Spleen (tissue), 11 donors: ENCODE results near the gene RGS1. TPM values are rescaled to one million over a fixed set of nuclear protein-coding genes. Genes with fewer than 3 reads are reported as not detected.

Experiments
- DNase-seq: peaks from one replicate; pipeline ENCODE4 v3.0.0-alpha.2; 2020
- H3K27ac ChIP-seq, 8 donors: fragments of 200-600 bp; sonication (generic) in 7 of 8; 1 replicate in 4 of 8; 2 replicates in 4 of 8; pipeline versions ENCODE4 v1.5.0 to v1.8.0; 2016 to 2021; ENCODE audit warnings: inconsistent platforms in 4 of 8, mild to moderate bottlenecking in 4 of 8, moderate library complexity in 1 of 8
- H3K27me3 ChIP-seq, 7 donors: fragments of 200-600 bp; sonication (generic) in 6 of 7; replicated peaks in 1 of 7; 1 replicate in 4 of 7; 2 replicates in 3 of 7; pipeline versions ENCODE4 v1.5.0 to v1.8.0; 2016 to 2021; ENCODE audit warnings: inconsistent platforms in 3 of 7, mild to moderate bottlenecking in 1 of 7
- H3K36me3 ChIP-seq, 6 donors: fragments of 200-600 bp; sonication (generic) in 5 of 6; 1 replicate in 4 of 6; 2 replicates in 2 of 6; pipeline versions ENCODE4 v1.5.0 to v1.8.0; 2016 to 2021; ENCODE audit warnings: inconsistent platforms in 2 of 6
- H3K4me1 ChIP-seq, 6 donors: fragments of 200-600 bp; sonication (generic) in 5 of 6; 1 replicate in 3 of 6; 2 replicates in 3 of 6; pipeline versions ENCODE4 v1.5.0 to v1.8.0; 2016 to 2021; ENCODE audit warnings: inconsistent platforms in 3 of 6
- H3K4me3 ChIP-seq, 8 donors: fragments of 200-600 bp; sonication (generic) in 7 of 8; 1 replicate in 4 of 8; 2 replicates in 4 of 8; pipeline versions ENCODE4 v1.5.0 to v1.8.0; 2016 to 2021; ENCODE audit warnings: inconsistent platforms in 4 of 8, mild to moderate bottlenecking in 4 of 8, moderate library complexity in 2 of 8
- H3K9me3 ChIP-seq, 8 donors: fragments of 200-600 bp; sonication (generic) in 7 of 8; 1 replicate in 4 of 8; 2 replicates in 4 of 8; pipeline versions ENCODE4 v1.5.0 to v1.8.0; 2016 to 2021; ENCODE audit warnings: inconsistent platforms in 4 of 8
- POLR2A ChIP-seq, 3 donors: fragments of 450-650 bp; IDR thresholded peaks; one replicate each; pipeline ENCODE4 v1.5.1; 2017; ENCODE audit warnings: antibody characterized with exemption in 3 of 3, mild to moderate bottlenecking in 1 of 3
- POLR2AphosphoS5 ChIP-seq, 3 donors: sonication (generic); formaldehyde crosslinking; IDR thresholded peaks; one replicate each; pipeline ENCODE4 v1.5.1; 2017; ENCODE audit warnings: antibody characterized with exemption in 3 of 3
- WGBS, 5 donors: extraction: QIAGEN DNeasy Blood & Tissue Kit in 3 of 5; methylation state at CpG; one replicate each; pipeline versions ENCODE4 v1.1.5 to v1.1.7; 2013 to 2018; 5-methylcytosine and 5-hydroxymethylcytosine counted together
- intact Hi-C: fragments of 100-400 bp; cut with DNase I; formaldehyde crosslinking; loops from one replicate; pipeline ENCODE4 v1.15.0; 2023; ENCODE audit warnings: low total_unique reads
- polyA plus RNA-seq, 3 donors: library from polyadenylated mRNA; stranded (reverse); fragments of 200-250 nt; gene quantifications; one replicate each; pipeline ENCODE4 v1.2.1, GENCODE V29; 2013
- total RNA-seq, 7 donors: library from RNA; depleted of rRNA in 3 of 7; stranded (reverse); fragments of >200 nt in 3 of 7; fragmentation: NEBNext Ultra II Directional in 4 of 7; extraction: Animal tissue kit (Norgen Biotek cat#: 25700) in 4 of 7; gene quantifications; one replicate each; pipeline versions ENCODE4 v1.1.0 to v1.2.1, GENCODE V29; 2016 to 2021
- TF ChIP-seq, protein P1 (sequence below), 11 experiments: fragments of 200-600 bp in 7 of 11; fragments of 450-650 bp in 4 of 11; sonication (generic) in 4 of 11; IDR thresholded peaks in 8 of 11; conservative IDR thresholded peaks in 3 of 11; 1 replicate in 7 of 11; 2 replicates in 4 of 11; pipeline versions ENCODE4 v1.4.0 to v1.8.0; 2016 to 2021; ENCODE audit warnings: antibody characterized with exemption in 11 of 11, inconsistent platforms in 4 of 11, mild to moderate bottlenecking in 1 of 11
- donor health status: healthy with polysubstance abuse.
- donor health status: DM: no; HTN: no; CAD: no; lungs with moderate emphysema.
- donor health status: DM: no; HTN: no; CAD: no.
- donor health status: Bipolar disorder and iron deficiency.
- donor health status: healthy.
- donor health status: DM: no; HTN: no; CAD: no.
- donor health status: DM: yes; HTN: yes; CAD: no.

RGS1 gene
- total and polyA plus RNA-seq, 10 donors, result 15.9 to 261 (median 68.2) TPM

DNA sequence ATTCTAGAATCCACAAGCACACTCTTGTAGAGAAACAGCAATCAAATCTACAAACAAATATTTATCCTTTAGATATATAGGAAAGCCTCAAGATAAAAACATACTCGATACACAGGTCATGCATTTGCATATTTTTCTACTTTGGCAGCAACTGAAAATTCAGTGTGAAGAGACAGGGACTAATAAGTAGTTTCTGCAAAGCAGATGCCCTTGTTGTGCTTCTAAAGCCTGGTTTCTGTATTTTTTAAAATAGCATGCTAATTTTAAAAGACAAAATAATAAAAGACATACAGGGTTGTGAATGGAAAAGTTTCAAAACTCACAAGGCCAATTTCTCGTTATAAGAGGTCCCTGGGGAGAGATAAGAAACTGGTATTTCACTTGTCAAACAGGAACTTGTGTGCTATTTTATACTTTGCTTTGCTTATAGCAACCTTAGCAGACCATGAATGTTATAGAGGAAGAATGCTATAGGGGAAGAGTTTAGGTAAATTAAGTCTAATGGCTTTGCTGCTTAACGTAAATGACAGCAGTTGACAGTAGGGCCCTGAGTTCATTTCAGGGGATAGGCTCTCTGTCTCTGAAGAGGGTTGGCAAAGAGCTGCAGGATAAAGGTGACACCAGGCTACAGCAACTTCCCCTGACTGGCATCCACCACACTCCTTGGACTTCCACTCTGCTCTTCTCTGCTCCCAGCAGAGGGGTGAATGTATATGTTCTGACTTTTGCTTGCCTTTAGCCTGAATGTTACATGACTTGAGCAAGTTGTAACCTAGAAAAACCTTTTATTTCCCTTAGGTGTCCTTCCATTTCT, 51.0 kb downstream of the RGS1 start:
- H3K4me1 ChIP-seq, result peaks cover 6 to 12% (median 9%) of the 10 kb centered on the region in 6 donors
- TF ChIP-seq, protein P1, sequence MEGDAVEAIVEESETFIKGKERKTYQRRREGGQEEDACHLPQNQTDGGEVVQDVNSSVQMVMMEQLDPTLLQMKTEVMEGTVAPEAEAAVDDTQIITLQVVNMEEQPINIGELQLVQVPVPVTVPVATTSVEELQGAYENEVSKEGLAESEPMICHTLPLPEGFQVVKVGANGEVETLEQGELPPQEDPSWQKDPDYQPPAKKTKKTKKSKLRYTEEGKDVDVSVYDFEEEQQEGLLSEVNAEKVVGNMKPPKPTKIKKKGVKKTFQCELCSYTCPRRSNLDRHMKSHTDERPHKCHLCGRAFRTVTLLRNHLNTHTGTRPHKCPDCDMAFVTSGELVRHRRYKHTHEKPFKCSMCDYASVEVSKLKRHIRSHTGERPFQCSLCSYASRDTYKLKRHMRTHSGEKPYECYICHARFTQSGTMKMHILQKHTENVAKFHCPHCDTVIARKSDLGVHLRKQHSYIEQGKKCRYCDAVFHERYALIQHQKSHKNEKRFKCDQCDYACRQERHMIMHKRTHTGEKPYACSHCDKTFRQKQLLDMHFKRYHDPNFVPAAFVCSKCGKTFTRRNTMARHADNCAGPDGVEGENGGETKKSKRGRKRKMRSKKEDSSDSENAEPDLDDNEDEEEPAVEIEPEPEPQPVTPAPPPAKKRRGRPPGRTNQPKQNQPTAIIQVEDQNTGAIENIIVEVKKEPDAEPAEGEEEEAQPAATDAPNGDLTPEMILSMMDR (IDR thresholded peaks at IDR 0.05 in 8 of 11, conservative IDR thresholded peaks at IDR 0.05 in 3 of 11), result no peak
- TF ChIP-seq POLR2A (IDR thresholded peaks at IDR 0.05) (no peak), POLR2AphosphoS5 (IDR thresholded peaks at IDR 0.05) (no peak)
- H3K36me3 ChIP-seq, result no peaks in the 10 kb centered on the region
- WGBS, 5 donors, result 46 to 61% (median 47%) methylated on average over 3 of the region's 3 CpGs
- H3K9me3 ChIP-seq, result peaks cover 0 to 5% (median 0%) of the 10 kb centered on the region in 8 donors
- no peak overlapping the region for H3K4me3 ChIP-seq
- intact Hi-C loops, result no loop called here
- no peak for DNase-seq
- peaks cover 0 to 41% (median 0%) of the 10 kb centered on the region in 7 donors for H3K27me3 ChIP-seq
- no peak overlapping the region for H3K27ac ChIP-seq

DNA sequence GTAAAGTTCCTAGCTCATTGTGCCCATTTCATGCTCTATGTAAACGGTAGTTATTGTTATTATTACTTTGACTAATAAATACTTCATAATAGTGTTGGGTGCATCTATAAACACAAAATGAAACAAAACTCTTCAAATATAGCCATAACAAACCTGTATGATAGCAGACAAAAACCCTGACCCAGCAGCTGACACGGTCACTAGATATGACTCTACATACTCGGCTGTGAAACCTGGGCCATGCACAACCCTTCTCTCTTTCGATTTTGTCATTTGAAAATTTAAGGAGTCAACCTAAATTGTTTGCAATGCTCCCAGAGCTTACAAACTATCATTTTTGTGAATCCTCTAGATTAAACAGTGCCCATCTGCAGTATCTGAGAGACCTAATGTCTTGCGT, 52.3 kb downstream of the RGS1 start:
- Histone ChIP-seq H3K9me3 (no peaks in the 10 kb centered on the region), H3K27me3 (peaks cover 0 to 50% (median 0%) of the 10 kb centered on the region in 7 donors), H3K4me1 (peaks cover 6 to 12% (median 9%) of the 10 kb centered on the region in 6 donors), H3K27ac (no peak overlapping the region), H3K36me3 (no peaks in the 10 kb centered on the region), H3K4me3 (no peak overlapping the region)
- no peak for DNase-seq
- TF ChIP-seq POLR2A (IDR thresholded peaks at IDR 0.05), result no peak
- intact Hi-C loops, result no loop called here
- 75 to 85% (median 80%) methylated on average over 5 of the region's 5 CpGs for WGBS, 5 donors

DNA sequence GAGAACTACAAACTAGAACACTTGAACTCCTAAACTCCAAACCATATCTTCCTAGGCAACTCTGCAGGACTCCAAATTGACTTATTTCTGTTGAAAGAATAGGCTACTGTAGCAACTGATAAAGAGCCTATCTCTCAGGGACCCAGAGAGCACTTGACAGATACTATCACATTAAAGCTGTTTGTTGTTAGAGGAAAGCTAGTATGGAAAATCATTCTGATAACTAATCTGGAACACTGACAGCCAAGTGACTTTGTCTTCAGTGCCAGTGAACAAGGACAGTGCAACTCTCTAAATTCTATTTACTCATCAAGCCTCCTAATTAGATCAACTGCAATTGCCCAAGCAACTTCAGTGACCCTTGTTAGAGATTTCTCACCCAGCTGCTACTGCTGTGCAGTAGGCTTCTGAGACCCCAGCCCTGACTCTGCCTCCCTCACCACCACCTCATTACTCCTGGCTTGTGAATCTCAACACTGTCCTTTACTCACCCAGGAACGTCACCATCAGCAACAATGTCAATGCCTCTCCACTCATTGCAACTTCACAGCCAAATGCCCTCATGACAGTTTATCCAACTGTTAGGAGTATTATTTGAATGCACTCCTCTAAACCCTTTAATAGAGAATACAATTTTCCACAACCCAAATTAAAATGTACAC, 53.0 kb downstream of the RGS1 start:
- DNase-seq, result no peak
- H3K36me3 ChIP-seq, result no peaks in the 10 kb centered on the region
- no peak overlapping the region for H3K4me3 ChIP-seq
- peaks cover 0 to 48% (median 0%) of the 10 kb centered on the region in 7 donors for H3K27me3 ChIP-seq
- TF ChIP-seq POLR2A (IDR thresholded peaks at IDR 0.05), result no peak
- TF ChIP-seq POLR2AphosphoS5 (IDR thresholded peaks at IDR 0.05), result no peak
- TF ChIP-seq, protein P1 (IDR thresholded peaks at IDR 0.05 in 8 of 11, conservative IDR thresholded peaks at IDR 0.05 in 3 of 11), result no peak
- peaks cover 6 to 12% (median 9%) of the 10 kb centered on the region in 6 donors for H3K4me1 ChIP-seq
- intact Hi-C loops, result no loop called here
- 74 to 93% (median 84%) methylated on average over 1 of the region's 1 CpG for WGBS, 5 donors
- H3K27ac ChIP-seq, result no peak overlapping the region
- H3K9me3 ChIP-seq, result no peaks in the 10 kb centered on the region

DNA sequence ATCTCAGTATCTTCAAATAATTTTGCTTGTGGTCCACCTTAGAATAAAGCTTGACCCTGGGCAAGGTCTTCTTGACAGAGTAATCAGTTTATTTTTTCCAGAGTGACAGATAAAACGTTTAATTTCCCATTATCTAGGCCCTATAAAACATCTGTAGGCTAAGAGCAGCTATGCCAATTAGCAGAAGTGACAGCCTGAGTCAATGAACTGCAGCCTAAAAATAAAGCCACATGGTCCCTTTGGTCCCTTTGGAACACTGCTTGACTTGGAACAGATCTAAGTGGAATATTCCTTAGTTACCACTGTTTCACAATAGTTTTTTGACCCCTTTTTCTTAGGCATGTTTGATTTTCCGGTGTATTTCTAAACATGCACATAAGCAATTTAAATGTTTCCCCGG, 54.0 kb downstream of the RGS1 start:
- no peak overlapping the region for H3K4me3 ChIP-seq
- H3K4me1 ChIP-seq, result peaks cover 6 to 12% (median 9%) of the 10 kb centered on the region in 6 donors
- intact Hi-C loops, result no loop called here
- no peaks in the 10 kb centered on the region for H3K9me3 ChIP-seq
- no peaks in the 10 kb centered on the region for H3K36me3 ChIP-seq
- TF ChIP-seq, protein P1 (IDR thresholded peaks at IDR 0.05 in 8 of 11, conservative IDR thresholded peaks at IDR 0.05 in 3 of 11), result no peak
- no peak for TF ChIP-seq POLR2AphosphoS5 (IDR thresholded peaks at IDR 0.05)
- no peak for TF ChIP-seq POLR2A (IDR thresholded peaks at IDR 0.05)
- WGBS, 5 donors, result 67 to 79% (median 74%) methylated on average over 3 of the region's 3 CpGs
- DNase-seq, result no peak
- no peak overlapping the region for H3K27ac ChIP-seq
- H3K27me3 ChIP-seq, result peaks cover 0 to 54% (median 0%) of the 10 kb centered on the region in 7 donors

Other genes with a start within 250 kb of the RGS1 start
- gene RGS13, start 60.4 kb downstream of the RGS1 start, total RNA-seq, result 1 to 10 TPM in 2 of 7 donors, under 1 TPM in 4, not detected in 1; 0.09 to 1.7 (median 0.40) TPM
- gene RGS13, start 60.4 kb downstream of the RGS1 start, polyA plus RNA-seq, result 10 to 100 TPM in 1 of 3 donors, 1 to 10 TPM in 1, under 1 TPM in 1; 0.32 to 13.3 (median 1.3) TPM
- 100 to 1,000 TPM; 144 to 377 (median 175) TPM for gene RGS2, start 233.3 kb downstream of the RGS1 start, total RNA-seq
- 100 to 1,000 TPM in 1 of 3 donors, 10 to 100 TPM in 2; 56.9 to 123 (median 58.3) TPM for gene RGS2, start 233.3 kb downstream of the RGS1 start, polyA plus RNA-seq